HEK293 (cell line): ENCODE measurements around the gene CLCN3.

Source experiments
- CTCF ChIA-PET: fragments of 350-600 bp; formaldehyde crosslinking; extraction: SDS; loops from one replicate; lab custom pipeline; 2021; ENCODE audit warnings: antibody characterized with exemption; lab: Yijun Ruan, JAX
- POLR2A ChIA-PET: fragments of 300-600 bp; formaldehyde crosslinking; extraction: SDS; loops from one replicate; lab custom pipeline; 2020; ENCODE audit warnings: antibody characterized with exemption, inconsistent platforms; lab: Yijun Ruan, JAX
- H3K27ac ChIP-seq: fragments of 200-500 bp; sonication (Bioruptor generic); 2 replicates; pipeline ENCODE4 v1.5.1; 2014; ENCODE audit warnings: low read depth, low read length, control low read depth, inconsistent platforms; ENCODE audit errors: extremely low read depth
- H3K36me3 ChIP-seq, 2 experiments: fragments of 200-500 bp in 1 of 2; sonication (Bioruptor generic) in 1 of 2; 1 replicate in 1 of 2; 2 replicates in 1 of 2; pipeline ENCODE4 v1.5.1; 2014 to 2017; ENCODE audit warnings: inconsistent platforms in 2 of 2, low read length in 2 of 2; ENCODE audit not compliant: control insufficient read depth in 2 of 2, insufficient read depth in 1 of 2
- H3K4me1 ChIP-seq: fragments of 200-500 bp; sonication (Bioruptor generic); 2 replicates; pipeline ENCODE4 v1.5.1; 2014; ENCODE audit warnings: mild to moderate bottlenecking, low read length, inconsistent platforms; ENCODE audit not compliant: control insufficient read depth, insufficient read depth
- H3K4me3 ChIP-seq: 2 replicates; pipeline ENCODE4 v1.5.1; 2011; ENCODE audit warnings: low read depth, mild to moderate bottlenecking, control low read depth, low read length, moderate library complexity
- H3K9me3 ChIP-seq: fragments of 200-500 bp; sonication (Bioruptor generic); 2 replicates; pipeline ENCODE4 v1.5.1; 2014; ENCODE audit warnings: low read depth, low read length, inconsistent platforms; ENCODE audit not compliant: control insufficient read depth, insufficient read depth
- GLI4 ChIP-seq: fragments of 450-650 bp; formaldehyde crosslinking; IDR thresholded peaks from 2 replicates; pipeline ENCODE4 v1.5.1; 2016; ENCODE audit warnings: missing biosample characterization, missing genetic modification characterization
- IKZF3 ChIP-seq: fragments of 450-650 bp; IDR thresholded peaks from 2 replicates; pipeline ENCODE4 v1.5.0; 2018; ENCODE audit warnings: missing biosample characterization, mild to moderate bottlenecking, missing genetic modification characterization, moderate library complexity
- SCRT2 ChIP-seq: fragments of 450-650 bp; formaldehyde crosslinking; IDR thresholded peaks from 2 replicates; pipeline ENCODE4 v1.5.1; 2016; ENCODE audit warnings: missing biosample characterization, missing genetic modification characterization
- ZNF184 ChIP-seq: fragments of 450-650 bp; IDR thresholded peaks from 2 replicates; pipeline ENCODE4 v1.5.1; 2018; ENCODE audit warnings: missing biosample characterization, mild to moderate bottlenecking, missing genetic modification characterization
- ZNF2 ChIP-seq: fragments of 450-650 bp; formaldehyde crosslinking; IDR thresholded peaks from 2 replicates; pipeline ENCODE4 v1.5.1; 2016; ENCODE audit warnings: missing biosample characterization, missing genetic modification characterization
- ZNF510 ChIP-seq: fragments of 450-650 bp; formaldehyde crosslinking; IDR thresholded peaks from 2 replicates; pipeline ENCODE4 v1.5.1; 2018; ENCODE audit warnings: mild to moderate bottlenecking, missing genetic modification characterization, missing biosample characterization; ENCODE audit not compliant: insufficient replicate concordance
- ZNF548 ChIP-seq: fragments of 450-650 bp; formaldehyde crosslinking; IDR thresholded peaks from 2 replicates; pipeline ENCODE4 v1.5.1; 2016; ENCODE audit warnings: missing biosample characterization, missing genetic modification characterization
- ZNF555 ChIP-seq: fragments of 450-650 bp; formaldehyde crosslinking; conservative IDR thresholded peaks from 2 replicates; pipeline ENCODE4 v1.5.1; 2017; ENCODE audit warnings: missing biosample characterization, mild to moderate bottlenecking, missing genetic modification characterization, inconsistent platforms
- ZNF658 ChIP-seq: fragments of 450-650 bp; formaldehyde crosslinking; IDR thresholded peaks from 2 replicates; pipeline ENCODE4; 2016; ENCODE audit warnings: missing biosample characterization, missing genetic modification characterization
- ZNF747 ChIP-seq: fragments of 450-650 bp; formaldehyde crosslinking; IDR thresholded peaks from 2 replicates; pipeline ENCODE4 v1.5.1; 2016; ENCODE audit warnings: missing biosample characterization, missing genetic modification characterization
- ZNF76 ChIP-seq: fragments of 450-650 bp; formaldehyde crosslinking; IDR thresholded peaks from 2 replicates; pipeline ENCODE4; 2016; ENCODE audit warnings: low read depth, missing biosample characterization, missing genetic modification characterization, borderline replicate concordance
- ZNF785 ChIP-seq: fragments of 450-650 bp; formaldehyde crosslinking; IDR thresholded peaks from 2 replicates; pipeline ENCODE4 v1.5.1; 2016; ENCODE audit warnings: missing biosample characterization, missing genetic modification characterization
- ZNF791 ChIP-seq: fragments of 450-650 bp; formaldehyde crosslinking; IDR thresholded peaks from 2 replicates; pipeline ENCODE4 v1.5.1; 2016; ENCODE audit warnings: missing biosample characterization, missing genetic modification characterization
- ZNF830 ChIP-seq: fragments of 450-650 bp; IDR thresholded peaks from 2 replicates; pipeline ENCODE4 v1.5.0; 2018; ENCODE audit warnings: missing biosample characterization, missing genetic modification characterization, low read depth, mild to moderate bottlenecking, moderate library complexity
- ZSCAN30 ChIP-seq: fragments of 450-650 bp; IDR thresholded peaks from 2 replicates; pipeline ENCODE4 v1.5.1; 2018; ENCODE audit warnings: missing biosample characterization, mild to moderate bottlenecking, missing genetic modification characterization, moderate library complexity
- TF ChIP-seq, protein P1 (sequence below): fragments of 450-650 bp; formaldehyde crosslinking; IDR thresholded peaks from 2 replicates; pipeline ENCODE4 v1.5.0; 2017; ENCODE audit warnings: missing biosample characterization, missing genetic modification characterization, borderline replicate concordance
- TF ChIP-seq, protein P2 (sequence below): fragments of 450-650 bp; formaldehyde crosslinking; IDR thresholded peaks from 2 replicates; pipeline ENCODE4 v1.5.1; 2016; ENCODE audit warnings: missing biosample characterization, missing genetic modification characterization
- TF ChIP-seq, protein P3 (sequence below): fragments of 450-650 bp; formaldehyde crosslinking; IDR thresholded peaks from 2 replicates; pipeline ENCODE4 v1.5.1; 2016; ENCODE audit warnings: missing biosample characterization, missing genetic modification characterization
- TF ChIP-seq, protein P4 (sequence below): fragments of 450-650 bp; formaldehyde crosslinking; IDR thresholded peaks from 2 replicates; pipeline ENCODE4 v1.5.1; 2017; ENCODE audit warnings: missing biosample characterization, missing genetic modification characterization
- TF ChIP-seq, protein P5 (sequence below): fragments of 450-650 bp; formaldehyde crosslinking; IDR thresholded peaks from 2 replicates; pipeline ENCODE4; 2016; ENCODE audit warnings: missing biosample characterization, missing genetic modification characterization
- TF ChIP-seq, protein P6 (sequence below): fragments of 450-650 bp; formaldehyde crosslinking; IDR thresholded peaks from 2 replicates; pipeline ENCODE4 v1.5.1; 2017; ENCODE audit warnings: missing biosample characterization, mild to moderate bottlenecking, missing genetic modification characterization, moderate library complexity

Gene CLCN3

DNA sequence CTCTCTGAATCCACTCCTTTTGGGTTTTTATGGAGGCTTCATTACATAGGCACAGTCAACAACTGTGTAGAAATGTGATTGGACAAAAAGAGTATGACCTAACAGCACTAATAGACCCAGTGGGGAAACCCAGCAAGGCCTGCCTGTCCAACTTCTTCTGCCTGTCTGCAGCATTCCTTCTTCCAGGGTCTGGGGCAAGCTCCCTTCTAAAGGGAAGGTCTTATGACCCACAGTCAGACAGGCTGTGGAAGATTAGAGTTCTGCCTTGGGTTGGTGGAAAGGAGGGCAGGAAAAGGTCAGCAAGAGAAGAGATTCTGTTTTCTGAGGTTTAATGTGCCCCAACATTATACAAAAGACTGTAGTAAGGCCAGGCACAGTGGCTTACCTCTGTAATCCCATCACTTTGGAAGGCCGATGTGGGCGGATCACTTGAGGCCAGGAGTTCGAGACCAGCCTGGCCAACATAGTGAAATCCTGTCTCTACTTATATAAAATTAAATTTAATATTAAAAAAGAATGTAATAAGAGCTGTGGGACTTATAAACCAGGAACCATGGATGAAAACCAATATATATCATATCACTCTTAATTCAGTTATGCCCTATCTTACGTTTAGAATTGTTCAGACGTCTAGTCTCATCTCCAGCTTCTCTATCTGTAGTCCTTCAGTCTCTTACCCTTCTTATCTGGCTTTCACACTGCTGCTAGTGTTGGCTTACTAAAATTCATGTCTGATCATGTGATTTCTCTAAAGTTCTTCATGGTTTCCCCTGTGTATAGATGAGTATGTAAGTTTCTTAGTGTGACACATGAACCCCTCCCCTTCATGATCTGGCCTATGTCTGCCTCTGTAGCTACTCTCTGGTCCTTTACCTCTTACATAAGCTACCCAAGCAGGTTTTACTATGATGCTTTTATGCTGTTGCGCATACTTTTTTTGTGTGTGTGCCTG is 6.2 kb downstream of the CLCN3 start (continued):
- TF ChIP-seq, protein P1, sequence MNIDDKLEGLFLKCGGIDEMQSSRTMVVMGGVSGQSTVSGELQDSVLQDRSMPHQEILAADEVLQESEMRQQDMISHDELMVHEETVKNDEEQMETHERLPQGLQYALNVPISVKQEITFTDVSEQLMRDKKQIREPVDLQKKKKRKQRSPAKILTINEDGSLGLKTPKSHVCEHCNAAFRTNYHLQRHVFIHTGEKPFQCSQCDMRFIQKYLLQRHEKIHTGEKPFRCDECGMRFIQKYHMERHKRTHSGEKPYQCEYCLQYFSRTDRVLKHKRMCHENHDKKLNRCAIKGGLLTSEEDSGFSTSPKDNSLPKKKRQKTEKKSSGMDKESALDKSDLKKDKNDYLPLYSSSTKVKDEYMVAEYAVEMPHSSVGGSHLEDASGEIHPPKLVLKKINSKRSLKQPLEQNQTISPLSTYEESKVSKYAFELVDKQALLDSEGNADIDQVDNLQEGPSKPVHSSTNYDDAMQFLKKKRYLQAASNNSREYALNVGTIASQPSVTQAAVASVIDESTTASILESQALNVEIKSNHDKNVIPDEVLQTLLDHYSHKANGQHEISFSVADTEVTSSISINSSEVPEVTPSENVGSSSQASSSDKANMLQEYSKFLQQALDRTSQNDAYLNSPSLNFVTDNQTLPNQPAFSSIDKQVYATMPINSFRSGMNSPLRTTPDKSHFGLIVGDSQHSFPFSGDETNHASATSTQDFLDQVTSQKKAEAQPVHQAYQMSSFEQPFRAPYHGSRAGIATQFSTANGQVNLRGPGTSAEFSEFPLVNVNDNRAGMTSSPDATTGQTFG = no peak
- TF ChIP-seq, protein P2, sequence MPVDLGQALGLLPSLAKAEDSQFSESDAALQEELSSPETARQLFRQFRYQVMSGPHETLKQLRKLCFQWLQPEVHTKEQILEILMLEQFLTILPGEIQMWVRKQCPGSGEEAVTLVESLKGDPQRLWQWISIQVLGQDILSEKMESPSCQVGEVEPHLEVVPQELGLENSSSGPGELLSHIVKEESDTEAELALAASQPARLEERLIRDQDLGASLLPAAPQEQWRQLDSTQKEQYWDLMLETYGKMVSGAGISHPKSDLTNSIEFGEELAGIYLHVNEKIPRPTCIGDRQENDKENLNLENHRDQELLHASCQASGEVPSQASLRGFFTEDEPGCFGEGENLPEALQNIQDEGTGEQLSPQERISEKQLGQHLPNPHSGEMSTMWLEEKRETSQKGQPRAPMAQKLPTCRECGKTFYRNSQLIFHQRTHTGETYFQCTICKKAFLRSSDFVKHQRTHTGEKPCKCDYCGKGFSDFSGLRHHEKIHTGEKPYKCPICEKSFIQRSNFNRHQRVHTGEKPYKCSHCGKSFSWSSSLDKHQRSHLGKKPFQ (tag by site-specific recombination) = no peak

DNA sequence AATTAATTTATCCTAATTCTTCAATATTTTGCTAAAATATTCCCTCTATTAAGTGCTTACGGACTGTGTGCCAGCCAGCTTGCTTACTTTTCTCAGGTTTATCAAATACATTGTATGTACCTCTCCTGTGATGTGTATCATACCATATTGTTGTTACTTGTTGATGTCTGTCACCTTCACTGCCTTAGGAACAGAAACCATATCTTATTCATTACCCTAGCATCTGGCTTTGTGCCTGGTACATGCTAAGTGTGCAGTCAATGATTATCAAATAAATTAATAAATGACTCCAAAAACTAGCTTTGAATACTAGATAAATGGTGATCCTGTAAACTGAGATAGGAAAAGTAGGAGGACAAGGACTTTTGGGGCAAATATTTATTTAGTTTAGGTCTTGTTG is 6.9 kb downstream of the CLCN3 start:
- no peaks in the 10 kb centered on the region for H3K36me3 ChIP-seq
- ChIA-PET CTCF (interaction anchor here (0.5 to 0.6 kb wide), 2 partner anchors 13 to 163 kb away, joined by 3 to 4 read pairs; no protein-coding TSS in a partner anchor), POLR2A (no interaction called here)
- no peaks in the 10 kb centered on the region for H3K9me3 ChIP-seq
- no peak overlapping the region for H3K4me3 ChIP-seq
- no peaks in the 10 kb centered on the region for H3K4me1 ChIP-seq
- H3K27ac ChIP-seq = no peak overlapping the region
- no peak for TF ChIP-seq SCRT2 (tag by site-specific recombination)
- TF ChIP-seq ZNF184 (tag by site-specific recombination) = no peak
- TF ChIP-seq, protein P3, sequence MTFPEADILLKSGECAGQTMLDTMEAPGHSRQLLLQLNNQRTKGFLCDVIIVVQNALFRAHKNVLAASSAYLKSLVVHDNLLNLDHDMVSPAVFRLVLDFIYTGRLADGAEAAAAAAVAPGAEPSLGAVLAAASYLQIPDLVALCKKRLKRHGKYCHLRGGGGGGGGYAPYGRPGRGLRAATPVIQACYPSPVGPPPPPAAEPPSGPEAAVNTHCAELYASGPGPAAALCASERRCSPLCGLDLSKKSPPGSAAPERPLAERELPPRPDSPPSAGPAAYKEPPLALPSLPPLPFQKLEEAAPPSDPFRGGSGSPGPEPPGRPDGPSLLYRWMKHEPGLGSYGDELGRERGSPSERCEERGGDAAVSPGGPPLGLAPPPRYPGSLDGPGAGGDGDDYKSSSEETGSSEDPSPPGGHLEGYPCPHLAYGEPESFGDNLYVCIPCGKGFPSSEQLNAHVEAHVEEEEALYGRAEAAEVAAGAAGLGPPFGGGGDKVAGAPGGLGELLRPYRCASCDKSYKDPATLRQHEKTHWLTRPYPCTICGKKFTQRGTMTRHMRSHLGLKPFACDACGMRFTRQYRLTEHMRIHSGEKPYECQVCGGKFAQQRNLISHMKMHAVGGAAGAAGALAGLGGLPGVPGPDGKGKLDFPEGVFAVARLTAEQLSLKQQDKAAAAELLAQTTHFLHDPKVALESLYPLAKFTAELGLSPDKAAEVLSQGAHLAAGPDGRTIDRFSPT = no peak
- TF ChIP-seq ZNF791 (tag by site-specific recombination) = no peak
- no peak for TF ChIP-seq ZNF2 (tag by site-specific recombination)
- TF ChIP-seq ZNF548 (tag by site-specific recombination) = no peak
- no peak for TF ChIP-seq ZNF76 (tag by site-specific recombination)
- TF ChIP-seq, protein P4, sequence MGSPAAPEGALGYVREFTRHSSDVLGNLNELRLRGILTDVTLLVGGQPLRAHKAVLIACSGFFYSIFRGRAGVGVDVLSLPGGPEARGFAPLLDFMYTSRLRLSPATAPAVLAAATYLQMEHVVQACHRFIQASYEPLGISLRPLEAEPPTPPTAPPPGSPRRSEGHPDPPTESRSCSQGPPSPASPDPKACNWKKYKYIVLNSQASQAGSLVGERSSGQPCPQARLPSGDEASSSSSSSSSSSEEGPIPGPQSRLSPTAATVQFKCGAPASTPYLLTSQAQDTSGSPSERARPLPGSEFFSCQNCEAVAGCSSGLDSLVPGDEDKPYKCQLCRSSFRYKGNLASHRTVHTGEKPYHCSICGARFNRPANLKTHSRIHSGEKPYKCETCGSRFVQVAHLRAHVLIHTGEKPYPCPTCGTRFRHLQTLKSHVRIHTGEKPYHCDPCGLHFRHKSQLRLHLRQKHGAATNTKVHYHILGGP = no peak

DNA sequence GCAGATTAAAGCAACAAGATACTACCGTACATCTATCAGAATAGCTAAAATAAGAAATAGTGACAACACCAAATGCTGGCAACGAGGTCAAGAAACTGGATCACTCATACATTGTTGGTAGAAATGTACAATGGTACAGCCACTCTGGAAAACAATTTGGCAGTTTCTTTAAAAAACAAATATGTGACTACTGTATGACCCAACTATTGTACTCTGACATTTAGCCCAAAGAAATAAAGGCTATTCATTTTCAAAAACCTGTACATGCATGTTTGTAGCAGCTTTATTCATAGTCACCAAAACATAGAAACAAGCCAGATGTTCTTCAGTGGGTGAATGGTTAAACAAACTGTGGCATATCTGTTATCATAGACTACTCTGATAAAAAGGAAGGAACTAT is 8.2 kb downstream of the CLCN3 start:
- POLR2A ChIA-PET = no interaction called here
- TF ChIP-seq, protein P5, sequence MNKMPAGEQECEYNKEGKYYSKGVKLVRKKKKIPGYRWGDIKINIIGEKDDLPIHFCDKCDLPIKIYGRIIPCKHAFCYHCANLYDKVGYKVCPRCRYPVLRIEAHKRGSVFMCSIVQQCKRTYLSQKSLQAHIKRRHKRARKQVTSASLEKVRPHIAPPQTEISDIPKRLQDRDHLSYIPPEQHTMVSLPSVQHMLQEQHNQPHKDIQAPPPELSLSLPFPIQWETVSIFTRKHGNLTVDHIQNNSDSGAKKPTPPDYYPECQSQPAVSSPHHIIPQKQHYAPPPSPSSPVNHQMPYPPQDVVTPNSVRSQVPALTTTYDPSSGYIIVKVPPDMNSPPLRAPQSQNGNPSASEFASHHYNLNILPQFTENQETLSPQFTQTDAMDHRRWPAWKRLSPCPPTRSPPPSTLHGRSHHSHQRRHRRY (tag by site-specific recombination) = no peak
- TF ChIP-seq, protein P6, sequence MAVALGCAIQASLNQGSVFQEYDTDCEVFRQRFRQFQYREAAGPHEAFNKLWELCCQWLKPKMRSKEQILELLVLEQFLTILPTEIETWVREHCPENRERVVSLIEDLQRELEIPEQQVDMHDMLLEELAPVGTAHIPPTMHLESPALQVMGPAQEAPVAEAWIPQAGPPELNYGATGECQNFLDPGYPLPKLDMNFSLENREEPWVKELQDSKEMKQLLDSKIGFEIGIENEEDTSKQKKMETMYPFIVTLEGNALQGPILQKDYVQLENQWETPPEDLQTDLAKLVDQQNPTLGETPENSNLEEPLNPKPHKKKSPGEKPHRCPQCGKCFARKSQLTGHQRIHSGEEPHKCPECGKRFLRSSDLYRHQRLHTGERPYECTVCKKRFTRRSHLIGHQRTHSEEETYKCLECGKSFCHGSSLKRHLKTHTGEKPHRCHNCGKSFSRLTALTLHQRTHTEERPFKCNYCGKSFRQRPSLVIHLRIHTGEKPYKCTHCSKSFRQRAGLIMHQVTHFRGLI = no peak
- TF ChIP-seq ZSCAN30 (no peak), GLI4 (tag by site-specific recombination) (no peak), ZNF785 (tag by site-specific recombination) (no peak), IKZF3 (tag by site-specific recombination) (no peak), ZNF555 (tag by site-specific recombination) (no peak), ZNF510 (tag by site-specific recombination) (no peak), ZNF747 (tag by site-specific recombination) (no peak), ZNF658 (no peak), ZNF830 (tag by site-specific recombination) (no peak)

More for the DNA sequence above, 8.2 kb downstream of the CLCN3 start:
- no peaks in the 10 kb centered on the region for H3K4me1 ChIP-seq
- no peak overlapping the region for H3K27ac ChIP-seq
- CTCF ChIA-PET = no interaction called here
- H3K36me3 ChIP-seq = no peaks in the 10 kb centered on the region
- no peaks in the 10 kb centered on the region for H3K9me3 ChIP-seq
- H3K4me3 ChIP-seq = no peak overlapping the region
